ENCODE data around the gene CLDN11.

CLDN11 gene

DNA sequence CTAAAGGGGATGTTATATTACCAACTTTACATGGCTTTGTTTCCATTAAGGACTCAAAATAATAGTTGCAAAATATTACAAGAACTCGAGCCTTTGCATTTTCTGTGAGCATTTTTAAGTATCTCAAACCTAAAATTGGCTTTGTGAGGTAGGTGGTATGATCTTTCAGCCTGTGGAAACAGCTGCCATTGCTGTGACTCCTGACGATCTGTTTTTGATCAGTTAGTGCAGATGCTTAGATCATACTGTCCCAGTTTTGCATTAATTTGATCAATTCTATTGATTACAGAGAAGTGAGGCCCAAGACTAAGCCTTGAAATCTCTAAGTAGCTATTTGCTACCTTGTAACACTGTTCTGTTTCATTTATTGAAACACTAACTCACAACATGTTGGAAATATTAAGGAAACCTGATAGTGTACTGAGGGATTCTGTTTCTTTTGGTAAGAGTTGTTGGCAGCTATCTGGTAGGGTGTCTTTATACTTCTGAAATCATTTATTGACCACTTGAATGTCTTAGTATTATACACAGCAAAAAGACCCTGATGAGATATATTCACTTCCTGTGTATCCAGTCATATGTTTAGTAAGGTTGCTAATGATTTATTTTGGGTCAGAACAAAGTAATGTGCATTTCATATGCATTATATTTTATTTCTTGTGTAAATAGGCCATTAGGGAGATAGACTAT, 46.3 kb upstream of the CLDN11 start (continued):
- TF ChIP-seq, protein P1, sequence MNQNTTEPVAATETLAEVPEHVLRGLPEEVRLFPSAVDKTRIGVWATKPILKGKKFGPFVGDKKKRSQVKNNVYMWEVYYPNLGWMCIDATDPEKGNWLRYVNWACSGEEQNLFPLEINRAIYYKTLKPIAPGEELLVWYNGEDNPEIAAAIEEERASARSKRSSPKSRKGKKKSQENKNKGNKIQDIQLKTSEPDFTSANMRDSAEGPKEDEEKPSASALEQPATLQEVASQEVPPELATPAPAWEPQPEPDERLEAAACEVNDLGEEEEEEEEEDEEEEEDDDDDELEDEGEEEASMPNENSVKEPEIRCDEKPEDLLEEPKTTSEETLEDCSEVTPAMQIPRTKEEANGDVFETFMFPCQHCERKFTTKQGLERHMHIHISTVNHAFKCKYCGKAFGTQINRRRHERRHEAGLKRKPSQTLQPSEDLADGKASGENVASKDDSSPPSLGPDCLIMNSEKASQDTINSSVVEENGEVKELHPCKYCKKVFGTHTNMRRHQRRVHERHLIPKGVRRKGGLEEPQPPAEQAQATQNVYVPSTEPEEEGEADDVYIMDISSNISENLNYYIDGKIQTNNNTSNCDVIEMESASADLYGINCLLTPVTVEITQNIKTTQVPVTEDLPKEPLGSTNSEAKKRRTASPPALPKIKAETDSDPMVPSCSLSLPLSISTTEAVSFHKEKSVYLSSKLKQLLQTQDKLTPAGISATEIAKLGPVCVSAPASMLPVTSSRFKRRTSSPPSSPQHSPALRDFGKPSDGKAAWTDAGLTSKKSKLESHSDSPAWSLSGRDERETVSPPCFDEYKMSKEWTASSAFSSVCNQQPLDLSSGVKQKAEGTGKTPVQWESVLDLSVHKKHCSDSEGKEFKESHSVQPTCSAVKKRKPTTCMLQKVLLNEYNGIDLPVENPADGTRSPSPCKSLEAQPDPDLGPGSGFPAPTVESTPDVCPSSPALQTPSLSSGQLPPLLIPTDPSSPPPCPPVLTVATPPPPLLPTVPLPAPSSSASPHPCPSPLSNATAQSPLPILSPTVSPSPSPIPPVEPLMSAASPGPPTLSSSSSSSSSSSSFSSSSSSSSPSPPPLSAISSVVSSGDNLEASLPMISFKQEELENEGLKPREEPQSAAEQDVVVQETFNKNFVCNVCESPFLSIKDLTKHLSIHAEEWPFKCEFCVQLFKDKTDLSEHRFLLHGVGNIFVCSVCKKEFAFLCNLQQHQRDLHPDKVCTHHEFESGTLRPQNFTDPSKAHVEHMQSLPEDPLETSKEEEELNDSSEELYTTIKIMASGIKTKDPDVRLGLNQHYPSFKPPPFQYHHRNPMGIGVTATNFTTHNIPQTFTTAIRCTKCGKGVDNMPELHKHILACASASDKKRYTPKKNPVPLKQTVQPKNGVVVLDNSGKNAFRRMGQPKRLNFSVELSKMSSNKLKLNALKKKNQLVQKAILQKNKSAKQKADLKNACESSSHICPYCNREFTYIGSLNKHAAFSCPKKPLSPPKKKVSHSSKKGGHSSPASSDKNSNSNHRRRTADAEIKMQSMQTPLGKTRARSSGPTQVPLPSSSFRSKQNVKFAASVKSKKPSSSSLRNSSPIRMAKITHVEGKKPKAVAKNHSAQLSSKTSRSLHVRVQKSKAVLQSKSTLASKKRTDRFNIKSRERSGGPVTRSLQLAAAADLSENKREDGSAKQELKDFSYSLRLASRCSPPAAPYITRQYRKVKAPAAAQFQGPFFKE (tag by site-specific recombination; IDR thresholded peaks at IDR 0.05; ENCODE audit: borderline replicate concordance), result no peak
- TF ChIP-seq ZNF777 (tag by site-specific recombination; IDR thresholded peaks at IDR 0.05; ENCODE audit: borderline replicate concordance), result no peak

DNA sequence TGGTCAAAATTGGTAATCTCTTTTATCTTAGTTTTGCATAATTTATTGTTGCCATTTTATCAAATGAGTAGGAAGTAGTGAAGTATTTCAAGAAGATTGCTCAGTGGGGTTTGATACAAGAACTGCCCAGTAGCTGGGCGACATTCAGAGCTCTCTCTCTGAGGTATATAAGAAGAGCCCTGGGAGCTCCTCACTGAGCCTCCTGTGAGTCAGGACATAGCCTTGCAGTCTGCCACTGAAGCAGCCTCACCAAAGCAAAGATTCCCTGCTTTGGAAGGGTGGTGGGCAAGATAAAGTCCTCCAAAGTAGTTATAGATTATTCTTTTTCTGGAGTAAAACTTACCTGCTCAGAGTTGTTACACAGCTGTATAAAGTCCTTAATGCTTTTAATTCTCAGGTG, 35.1 kb upstream of the CLDN11 start:
- H3K4me3 ChIP-seq (ENCODE audit: low read depth, low read length), result no peak overlapping the region
- POLR2A ChIA-PET, result interaction anchor here (0.6 to 1.1 kb wide), 3 partner anchors 18 to 618 kb away, joined by 3 to 6 read pairs (median 4); partner anchors contain the start of gene TERC
- H3K9me3 ChIP-seq (ENCODE audit: control insufficient read depth, insufficient read depth, low read depth, low read length), result no peaks in the 10 kb centered on the region
- H3K27ac ChIP-seq (ENCODE audit: extremely low read depth, low read depth, low read length), result no peak overlapping the region
- H3K4me1 ChIP-seq (ENCODE audit: control insufficient read depth, insufficient read depth, low read length), result no peaks in the 10 kb centered on the region
- peaks cover 19 to 82% of the 10 kb centered on the region in 2 experiments for H3K36me3 ChIP-seq (ENCODE audit: control insufficient read depth in 2 of 2, insufficient read depth in 1 of 2, low read length in 2 of 2)
- CTCF ChIA-PET, result interaction anchor here (0.8 to 1.4 kb wide), 2 partner anchors 12 to 75 kb away, joined by 3 read pairs; no protein-coding TSS in a partner anchor
- TF ChIP-seq ZNF473 (tag by site-specific recombination; IDR thresholded peaks at IDR 0.05) (no peak), SCRT1 (tag by site-specific recombination; IDR thresholded peaks at IDR 0.05; ENCODE audit: borderline replicate concordance) (no peak), TRIM28 (IDR thresholded peaks at IDR 0.05; ENCODE audit: borderline replicate concordance, low read length) (no peak), ZNF2 (tag by site-specific recombination; IDR thresholded peaks at IDR 0.05) (no peak), ZNF214 (tag by site-specific recombination; IDR thresholded peaks at IDR 0.05; ENCODE audit: borderline replicate concordance) (no peak), KLF7 (tag by site-specific recombination; IDR thresholded peaks at IDR 0.05; ENCODE audit: borderline replicate concordance) (no peak), ZNF76 (tag by site-specific recombination; IDR thresholded peaks at IDR 0.05; ENCODE audit: borderline replicate concordance, low read depth) (no peak), EGR2 (tag by site-specific recombination; IDR thresholded peaks at IDR 0.05; ENCODE audit: low read depth) (no peak), ZNF433 (tag by site-specific recombination; IDR thresholded peaks at IDR 0.05; ENCODE audit: low read depth) (no peak), ZNF529 (tag by site-specific recombination; IDR thresholded peaks at IDR 0.05; ENCODE audit: insufficient replicate concordance) (no peak), SP7 (tag by site-specific recombination; IDR thresholded peaks at IDR 0.05) (no peak)
- TF ChIP-seq, protein P2, sequence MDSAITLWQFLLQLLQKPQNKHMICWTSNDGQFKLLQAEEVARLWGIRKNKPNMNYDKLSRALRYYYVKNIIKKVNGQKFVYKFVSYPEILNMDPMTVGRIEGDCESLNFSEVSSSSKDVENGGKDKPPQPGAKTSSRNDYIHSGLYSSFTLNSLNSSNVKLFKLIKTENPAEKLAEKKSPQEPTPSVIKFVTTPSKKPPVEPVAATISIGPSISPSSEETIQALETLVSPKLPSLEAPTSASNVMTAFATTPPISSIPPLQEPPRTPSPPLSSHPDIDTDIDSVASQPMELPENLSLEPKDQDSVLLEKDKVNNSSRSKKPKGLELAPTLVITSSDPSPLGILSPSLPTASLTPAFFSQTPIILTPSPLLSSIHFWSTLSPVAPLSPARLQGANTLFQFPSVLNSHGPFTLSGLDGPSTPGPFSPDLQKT (IDR thresholded peaks at IDR 0.05; ENCODE audit: borderline replicate concordance, low read depth, low read length), result no peak
- TF ChIP-seq, protein P3, sequence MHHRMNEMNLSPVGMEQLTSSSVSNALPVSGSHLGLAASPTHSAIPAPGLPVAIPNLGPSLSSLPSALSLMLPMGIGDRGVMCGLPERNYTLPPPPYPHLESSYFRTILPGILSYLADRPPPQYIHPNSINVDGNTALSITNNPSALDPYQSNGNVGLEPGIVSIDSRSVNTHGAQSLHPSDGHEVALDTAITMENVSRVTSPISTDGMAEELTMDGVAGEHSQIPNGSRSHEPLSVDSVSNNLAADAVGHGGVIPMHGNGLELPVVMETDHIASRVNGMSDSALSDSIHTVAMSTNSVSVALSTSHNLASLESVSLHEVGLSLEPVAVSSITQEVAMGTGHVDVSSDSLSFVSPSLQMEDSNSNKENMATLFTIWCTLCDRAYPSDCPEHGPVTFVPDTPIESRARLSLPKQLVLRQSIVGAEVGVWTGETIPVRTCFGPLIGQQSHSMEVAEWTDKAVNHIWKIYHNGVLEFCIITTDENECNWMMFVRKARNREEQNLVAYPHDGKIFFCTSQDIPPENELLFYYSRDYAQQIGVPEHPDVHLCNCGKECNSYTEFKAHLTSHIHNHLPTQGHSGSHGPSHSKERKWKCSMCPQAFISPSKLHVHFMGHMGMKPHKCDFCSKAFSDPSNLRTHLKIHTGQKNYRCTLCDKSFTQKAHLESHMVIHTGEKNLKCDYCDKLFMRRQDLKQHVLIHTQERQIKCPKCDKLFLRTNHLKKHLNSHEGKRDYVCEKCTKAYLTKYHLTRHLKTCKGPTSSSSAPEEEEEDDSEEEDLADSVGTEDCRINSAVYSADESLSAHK (tag by site-specific recombination; IDR thresholded peaks at IDR 0.05), result no peak
- TF ChIP-seq, protein P4, sequence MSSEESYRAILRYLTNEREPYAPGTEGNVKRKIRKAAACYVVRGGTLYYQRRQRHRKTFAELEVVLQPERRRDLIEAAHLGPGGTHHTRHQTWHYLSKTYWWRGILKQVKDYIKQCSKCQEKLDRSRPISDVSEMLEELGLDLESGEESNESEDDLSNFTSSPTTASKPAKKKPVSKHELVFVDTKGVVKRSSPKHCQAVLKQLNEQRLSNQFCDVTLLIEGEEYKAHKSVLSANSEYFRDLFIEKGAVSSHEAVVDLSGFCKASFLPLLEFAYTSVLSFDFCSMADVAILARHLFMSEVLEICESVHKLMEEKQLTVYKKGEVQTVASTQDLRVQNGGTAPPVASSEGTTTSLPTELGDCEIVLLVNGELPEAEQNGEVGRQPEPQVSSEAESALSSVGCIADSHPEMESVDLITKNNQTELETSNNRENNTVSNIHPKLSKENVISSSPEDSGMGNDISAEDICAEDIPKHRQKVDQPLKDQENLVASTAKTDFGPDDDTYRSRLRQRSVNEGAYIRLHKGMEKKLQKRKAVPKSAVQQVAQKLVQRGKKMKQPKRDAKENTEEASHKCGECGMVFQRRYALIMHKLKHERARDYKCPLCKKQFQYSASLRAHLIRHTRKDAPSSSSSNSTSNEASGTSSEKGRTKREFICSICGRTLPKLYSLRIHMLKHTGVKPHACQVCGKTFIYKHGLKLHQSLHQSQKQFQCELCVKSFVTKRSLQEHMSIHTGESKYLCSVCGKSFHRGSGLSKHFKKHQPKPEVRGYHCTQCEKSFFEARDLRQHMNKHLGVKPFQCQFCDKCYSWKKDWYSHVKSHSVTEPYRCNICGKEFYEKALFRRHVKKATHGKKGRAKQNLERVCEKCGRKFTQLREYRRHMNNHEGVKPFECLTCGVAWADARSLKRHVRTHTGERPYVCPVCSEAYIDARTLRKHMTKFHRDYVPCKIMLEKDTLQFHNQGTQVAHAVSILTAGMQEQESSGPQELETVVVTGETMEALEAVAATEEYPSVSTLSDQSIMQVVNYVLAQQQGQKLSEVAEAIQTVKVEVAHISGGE (tag by site-specific recombination; conservative IDR thresholded peaks at IDR 0.05; ENCODE audit: low read depth), result no peak
- TF ChIP-seq, protein P5, sequence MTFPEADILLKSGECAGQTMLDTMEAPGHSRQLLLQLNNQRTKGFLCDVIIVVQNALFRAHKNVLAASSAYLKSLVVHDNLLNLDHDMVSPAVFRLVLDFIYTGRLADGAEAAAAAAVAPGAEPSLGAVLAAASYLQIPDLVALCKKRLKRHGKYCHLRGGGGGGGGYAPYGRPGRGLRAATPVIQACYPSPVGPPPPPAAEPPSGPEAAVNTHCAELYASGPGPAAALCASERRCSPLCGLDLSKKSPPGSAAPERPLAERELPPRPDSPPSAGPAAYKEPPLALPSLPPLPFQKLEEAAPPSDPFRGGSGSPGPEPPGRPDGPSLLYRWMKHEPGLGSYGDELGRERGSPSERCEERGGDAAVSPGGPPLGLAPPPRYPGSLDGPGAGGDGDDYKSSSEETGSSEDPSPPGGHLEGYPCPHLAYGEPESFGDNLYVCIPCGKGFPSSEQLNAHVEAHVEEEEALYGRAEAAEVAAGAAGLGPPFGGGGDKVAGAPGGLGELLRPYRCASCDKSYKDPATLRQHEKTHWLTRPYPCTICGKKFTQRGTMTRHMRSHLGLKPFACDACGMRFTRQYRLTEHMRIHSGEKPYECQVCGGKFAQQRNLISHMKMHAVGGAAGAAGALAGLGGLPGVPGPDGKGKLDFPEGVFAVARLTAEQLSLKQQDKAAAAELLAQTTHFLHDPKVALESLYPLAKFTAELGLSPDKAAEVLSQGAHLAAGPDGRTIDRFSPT (tag by site-specific recombination; IDR thresholded peaks at IDR 0.05), result no peak

All from HEK293 (cell line).